DMS53 treated with DMSO at 0.1 percent for 48 hours (cell line): ENCODE data around the gene GFOD2.

ENCODE experiments used
- DNase-seq: peaks from one replicate; lab custom pipeline; 2025; ENCODE audit not compliant: unreplicated experiment; lab: John Stamatoyannopoulos, UW

Gene GFOD2

DNA sequence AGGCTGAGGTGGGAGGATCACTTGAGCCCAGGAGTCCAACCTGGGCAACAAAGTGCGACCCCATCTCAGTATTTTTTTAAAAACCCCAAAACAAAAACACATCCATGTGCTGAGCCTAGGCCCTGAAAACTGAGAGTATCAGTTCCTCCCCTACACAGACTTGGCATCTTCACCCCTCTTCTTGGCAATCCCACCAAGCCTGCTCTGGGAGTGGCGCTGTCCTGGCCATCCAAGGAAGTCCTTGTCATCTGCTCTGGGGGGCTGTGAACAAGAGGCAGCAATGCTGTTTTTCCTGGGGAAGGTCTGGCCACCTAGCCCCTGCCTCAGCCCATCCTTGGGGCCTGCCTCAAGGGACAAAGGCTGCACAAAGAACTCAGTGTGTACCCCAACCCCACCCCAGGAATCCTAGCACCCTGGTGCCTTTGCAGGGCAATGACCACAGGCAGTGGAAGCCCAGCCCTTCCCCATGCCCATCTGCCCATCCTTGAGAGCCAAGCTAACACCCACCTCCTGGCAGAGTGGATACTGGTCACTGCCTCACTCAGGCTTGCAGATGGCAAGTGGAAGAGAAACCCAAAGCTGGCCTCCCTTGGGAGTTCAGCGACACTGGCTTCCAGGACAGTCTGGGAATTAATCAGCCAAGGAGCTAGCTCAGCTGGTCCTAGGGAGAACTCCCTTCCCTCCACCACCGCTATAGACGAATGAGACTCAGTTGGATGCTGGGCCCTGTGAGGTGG lies 14.8 kb upstream of the GFOD2 start:
- no peak for DNase-seq

DNA sequence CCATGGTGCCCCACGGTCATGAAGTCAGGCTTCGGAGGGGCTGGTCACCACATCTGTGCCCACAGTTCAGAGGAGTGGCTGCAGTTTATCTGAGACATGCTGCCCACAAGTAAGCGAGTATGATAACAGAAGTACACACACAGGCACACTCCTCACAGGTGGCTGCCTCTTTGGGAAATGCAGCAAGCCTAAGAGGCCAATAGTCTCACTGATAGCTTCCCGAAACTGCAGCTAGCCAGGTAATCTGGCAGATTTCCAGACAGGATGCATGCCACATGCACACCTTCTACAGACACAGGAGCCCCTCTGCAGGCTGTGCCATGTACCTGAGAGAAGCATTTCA lies 12.6 kb upstream of the GFOD2 start:
- no peak for DNase-seq

DNA sequence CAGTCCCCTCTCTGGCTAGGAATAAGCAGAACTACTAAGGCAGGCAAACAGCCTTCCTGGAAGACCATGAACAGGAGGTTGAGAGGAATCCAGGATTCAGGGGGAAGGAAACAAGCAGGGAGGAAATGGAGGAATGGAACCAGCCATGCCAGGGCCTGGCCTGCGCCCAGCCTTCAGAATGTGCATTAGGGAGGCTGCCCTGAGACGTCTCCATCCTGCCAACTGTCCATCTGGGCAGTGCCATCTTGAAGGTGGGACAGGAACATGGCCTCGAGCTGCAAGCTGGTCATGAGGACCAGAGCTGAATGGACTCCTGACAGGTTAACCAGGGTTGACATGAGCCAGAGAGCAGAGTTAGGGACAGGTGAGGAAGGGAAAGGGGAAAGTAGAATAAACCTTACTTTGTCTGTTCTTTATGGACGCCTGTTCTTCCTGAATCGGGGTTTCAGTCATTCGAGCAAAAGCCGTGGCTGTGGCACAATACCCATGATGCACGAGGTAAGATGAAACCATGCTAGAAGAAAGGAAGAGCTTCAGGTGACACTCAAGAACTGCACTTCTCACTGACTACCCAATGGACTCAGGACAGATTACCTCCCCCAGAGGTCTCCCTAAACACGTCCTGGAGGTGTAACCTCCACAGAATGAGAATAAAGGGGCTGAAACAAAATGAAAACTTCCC lies 12.1 kb upstream of the GFOD2 start:
- DNase-seq = no peak

DNA sequence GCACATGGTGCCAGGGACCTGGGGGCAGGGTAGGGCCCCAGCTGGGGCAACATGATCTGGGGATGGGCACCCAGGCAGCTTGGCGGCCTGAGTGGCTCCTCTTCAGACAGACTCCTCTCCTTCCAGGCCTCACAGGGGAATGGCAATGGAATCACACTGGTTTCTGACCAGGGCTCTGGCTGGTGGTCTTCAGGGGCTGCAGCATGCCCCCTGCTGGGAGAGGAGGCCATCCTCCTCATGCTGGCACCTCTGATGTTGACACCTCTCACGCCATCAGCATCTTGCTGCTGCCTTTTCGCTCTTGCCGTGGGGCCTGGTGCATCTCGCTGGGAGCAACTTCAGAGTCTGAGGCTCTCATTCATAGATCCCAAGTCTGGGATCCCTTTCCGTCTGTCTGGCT lies 11.2 kb upstream of the GFOD2 start:
- no peak for DNase-seq

DNA sequence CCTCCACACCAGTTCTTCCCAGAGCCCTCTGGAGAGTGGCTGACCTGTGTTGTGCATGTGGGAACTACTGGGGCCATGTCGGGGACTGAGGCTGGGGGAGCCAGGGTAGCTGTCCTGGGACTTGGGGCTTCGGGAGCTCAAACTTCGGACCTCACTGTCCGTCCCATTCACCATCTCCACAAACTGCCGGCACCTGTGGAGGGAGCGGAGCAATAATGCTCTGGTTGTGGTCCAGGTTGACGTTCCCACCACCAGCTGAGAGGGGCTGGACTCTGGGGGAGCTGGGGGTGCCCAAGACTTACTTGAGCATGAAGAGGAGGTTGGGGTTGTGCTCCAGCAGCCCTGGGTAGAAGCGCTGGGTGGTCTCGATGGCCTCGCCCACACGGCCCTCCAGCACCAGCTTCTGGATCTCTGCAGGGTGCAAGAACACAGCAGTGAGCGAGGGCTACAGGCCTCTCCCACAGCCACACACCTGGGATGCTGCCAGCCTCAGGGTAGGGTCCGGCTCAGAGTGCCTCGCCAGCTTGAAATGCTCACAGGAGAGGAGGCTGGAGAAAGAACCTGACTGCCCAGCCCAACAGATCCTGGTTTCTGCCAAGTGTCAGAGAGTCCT lies 10.6 kb upstream of the GFOD2 start:
- no peak for DNase-seq

DNA sequence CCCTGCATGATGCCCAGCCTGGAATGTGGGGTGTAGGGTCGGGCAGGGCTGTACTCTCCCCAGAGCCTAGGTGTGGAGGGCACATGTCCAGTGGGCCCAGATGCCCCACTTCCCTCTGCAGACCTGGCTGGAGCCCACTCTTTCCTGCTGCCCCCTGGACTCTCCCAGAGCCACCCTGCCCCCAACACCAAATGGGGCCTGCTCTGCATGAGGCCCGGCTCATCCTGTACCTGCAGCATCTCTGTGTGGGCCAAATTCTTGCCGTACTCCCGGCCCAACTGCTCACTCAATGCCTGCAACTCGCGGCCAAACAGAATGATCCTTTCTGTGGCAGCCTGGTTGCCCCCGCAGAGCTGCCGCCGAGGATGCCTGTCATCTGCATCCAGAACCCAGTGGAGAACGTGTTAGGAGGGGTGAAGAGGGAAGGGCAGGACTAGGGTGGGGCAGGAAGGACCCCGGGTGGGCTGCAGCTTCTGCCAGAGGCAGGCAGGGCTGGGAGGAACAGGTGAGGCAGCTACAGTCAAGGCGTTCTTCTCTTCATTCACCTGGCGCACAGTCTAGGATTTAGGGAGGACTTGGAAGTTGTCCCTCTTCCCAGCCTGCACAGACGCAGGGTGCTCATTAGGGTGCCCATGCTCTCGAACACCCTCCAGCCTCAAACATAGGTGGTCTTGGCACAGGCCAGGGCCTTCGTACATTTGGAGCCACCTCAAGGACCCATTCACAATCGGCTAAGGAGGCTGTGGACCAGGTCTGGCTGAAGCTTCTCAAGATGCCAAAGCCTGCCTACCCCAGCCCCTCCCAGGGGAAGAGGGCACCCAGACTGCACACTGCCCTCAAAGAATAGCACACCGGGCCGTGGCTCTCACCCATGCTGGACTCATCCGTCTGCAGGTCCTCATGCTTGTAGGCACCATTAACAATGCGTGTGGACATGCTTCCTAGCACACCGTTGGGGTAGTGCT lies 8.7 kb upstream of the GFOD2 start:
- DNase-seq = no peak

DNA sequence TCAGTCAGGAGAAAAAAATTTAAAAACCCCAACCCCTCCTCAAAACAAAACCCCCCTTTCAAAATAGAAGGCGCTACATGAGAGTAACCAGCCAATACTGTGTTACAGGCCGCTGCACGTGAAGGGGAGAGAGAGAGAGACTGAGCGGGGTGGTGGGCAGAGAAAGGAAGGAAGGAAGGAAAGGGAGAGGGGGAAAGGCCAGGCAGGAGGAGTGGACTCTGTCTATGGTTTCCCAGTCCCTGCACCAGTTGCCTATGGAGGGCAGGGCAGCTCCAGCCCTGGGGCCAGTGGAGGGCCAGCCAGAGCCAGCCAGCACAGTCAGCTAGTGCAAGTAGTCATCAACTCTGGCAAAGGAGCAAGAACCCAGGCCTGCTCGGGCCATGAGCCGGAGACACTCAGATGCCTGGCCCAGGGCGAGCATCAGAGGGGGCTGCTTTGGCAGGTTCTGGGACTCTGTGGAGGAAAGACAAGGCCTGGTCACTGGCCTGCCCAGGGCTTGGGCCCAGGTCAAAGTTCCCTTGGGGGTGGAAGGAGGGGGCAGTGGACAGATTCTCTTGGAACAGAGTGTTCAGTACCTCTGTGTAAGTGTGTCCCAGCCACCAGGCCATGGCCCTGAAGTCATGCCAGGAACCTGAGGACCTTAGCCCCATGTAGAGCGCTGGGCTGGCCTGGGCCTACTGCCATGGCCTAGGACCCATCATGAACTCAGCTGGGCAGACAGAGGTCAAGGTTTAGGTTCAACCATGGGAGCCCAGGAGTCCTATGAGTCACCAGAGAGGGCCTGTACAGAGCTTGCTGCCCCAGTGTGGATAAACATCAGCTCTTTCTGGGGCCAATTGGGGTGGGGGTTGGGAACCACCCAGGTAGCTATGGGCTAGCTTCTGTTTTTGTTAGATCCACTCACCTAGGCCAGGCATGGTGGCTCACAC lies 7.3 kb upstream of the GFOD2 start:
- DNase-seq = no peak

DNA sequence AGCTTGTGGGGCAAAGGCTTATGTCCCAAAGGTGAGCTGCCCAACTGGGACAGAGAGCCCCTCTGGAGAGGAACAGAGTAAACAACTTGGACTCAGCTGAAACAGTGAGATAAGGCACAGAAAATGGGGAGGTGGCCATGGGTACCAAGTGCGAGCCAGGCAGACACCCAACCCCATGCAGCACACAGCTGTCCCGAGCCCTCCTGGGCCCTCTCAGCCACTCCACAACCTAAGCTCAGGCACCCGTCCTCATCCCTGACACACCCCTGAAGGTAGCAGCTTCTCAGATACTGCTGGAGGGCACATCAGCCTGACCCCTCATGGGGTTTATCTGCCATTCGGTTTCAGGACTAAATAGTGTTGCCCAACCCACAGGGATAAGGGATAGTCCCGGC lies 4.8 kb upstream of the GFOD2 start:
- no peak for DNase-seq

DNA sequence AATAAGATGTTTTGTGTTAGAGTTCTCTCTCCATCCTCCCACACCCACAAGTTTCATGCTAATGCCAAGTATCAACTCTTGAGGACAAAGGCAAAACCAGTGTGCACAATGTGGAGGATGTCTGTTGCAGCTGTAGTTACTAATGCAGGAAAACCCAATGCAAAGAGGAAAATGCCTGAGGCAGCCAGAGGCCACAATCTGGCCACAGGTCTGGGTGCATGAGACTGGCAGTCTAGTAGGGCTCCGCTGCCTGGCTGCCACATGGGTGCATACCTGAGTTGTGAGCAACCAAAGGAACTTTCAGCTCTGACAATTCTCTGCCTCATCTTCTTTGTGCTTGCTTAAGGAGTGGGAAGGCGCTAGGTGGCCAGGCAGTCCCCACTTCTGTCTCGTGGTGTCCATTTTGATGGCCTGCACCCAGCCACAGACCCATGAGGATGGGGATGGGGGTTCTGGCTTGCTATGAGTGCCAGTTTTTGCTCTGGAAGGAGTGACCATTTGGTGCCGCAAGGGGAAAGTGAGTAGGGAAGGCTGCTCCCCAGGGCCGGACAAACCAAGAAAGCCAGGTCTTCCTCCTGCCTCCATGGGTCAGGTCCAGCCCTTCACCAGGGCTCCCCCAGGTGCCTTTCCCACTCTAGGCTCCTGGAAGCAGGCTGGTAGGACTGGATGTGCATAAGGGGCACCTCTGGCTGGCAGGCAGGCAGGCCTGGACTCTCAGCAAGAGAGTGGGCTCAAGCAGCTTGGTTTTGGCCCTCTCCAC lies 4.2 kb upstream of the GFOD2 start:
- no peak for DNase-seq

DNA sequence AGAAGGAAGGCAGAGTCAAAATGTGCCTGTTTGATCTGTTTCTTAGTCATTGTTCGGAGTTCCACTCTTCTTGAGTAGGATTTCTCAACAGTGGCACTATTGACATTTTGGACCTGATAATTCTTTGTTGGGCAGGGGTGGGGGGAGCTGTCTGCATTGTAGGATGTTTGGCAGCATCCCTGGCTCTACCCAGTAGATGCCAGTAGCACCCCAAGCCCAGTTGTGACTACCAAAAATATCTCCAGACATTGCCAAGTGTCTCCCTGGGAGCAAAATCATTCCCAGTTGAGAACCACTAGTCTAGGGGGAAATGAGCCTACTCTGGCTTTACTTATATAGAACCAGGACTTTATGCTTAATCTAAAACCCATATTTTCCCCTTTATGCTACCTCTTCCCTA lies 1.1 kb upstream of the GFOD2 start:
- DNase-seq = no peak

DNA sequence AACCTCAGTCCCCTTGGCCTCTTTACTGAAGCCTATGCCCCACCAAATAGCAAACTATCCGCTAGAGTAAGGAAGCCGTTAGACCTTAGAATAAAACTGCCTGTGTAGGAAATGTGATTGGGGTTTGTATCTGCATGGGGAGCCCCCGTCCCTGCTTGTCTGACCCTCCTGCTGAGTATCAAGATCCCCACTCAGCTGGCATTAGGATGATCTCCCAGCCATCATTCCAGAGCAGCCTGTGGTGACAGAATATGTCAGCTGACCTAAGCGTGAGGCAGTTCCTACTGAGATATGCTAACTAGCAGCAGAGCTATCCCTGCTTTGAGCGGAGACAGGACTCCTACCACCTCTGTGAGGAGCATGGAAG lies 645 bp upstream of the GFOD2 start:
- peak; percentile 5 for DNase-seq

DNA sequence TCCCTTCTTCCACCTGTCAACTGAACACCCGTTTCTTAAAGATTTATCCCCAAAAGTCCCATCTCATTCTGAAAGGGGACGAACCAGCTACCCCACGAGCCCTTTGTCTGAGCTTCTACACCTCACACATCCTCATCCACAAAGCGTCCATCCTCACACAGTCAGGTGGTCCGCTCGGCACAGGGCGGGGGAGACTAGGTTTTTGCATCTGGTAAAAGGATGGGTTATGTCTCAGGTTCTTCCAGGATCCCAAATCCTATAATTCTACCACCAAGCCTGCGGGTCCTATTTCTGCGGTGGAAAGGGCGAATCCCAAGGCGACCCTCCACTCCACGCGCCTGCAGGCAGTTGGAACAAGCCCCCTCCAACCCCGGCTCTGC lies 458 bp downstream of the GFOD2 start:
- no peak for DNase-seq

DNA sequence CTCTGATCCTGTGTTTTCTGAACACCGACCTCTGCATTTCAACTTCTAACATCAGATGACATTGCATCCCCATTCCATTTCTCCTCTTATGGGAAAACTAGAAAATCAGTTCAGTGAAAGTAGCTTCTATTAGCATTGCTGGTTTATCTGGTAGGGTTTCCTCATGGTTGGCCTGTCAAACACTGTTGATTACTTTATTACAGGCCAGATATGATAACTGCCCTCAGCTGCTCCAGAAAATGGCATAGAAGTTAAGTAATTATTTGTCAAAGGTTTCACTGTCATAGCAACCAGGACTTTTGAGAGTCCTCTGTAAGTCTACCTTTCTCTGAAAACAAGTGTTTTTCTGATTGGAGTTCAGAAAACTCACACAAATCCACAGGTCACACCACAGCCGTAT lies 3.0 kb downstream of the GFOD2 start:
- DNase-seq = no peak

DNA sequence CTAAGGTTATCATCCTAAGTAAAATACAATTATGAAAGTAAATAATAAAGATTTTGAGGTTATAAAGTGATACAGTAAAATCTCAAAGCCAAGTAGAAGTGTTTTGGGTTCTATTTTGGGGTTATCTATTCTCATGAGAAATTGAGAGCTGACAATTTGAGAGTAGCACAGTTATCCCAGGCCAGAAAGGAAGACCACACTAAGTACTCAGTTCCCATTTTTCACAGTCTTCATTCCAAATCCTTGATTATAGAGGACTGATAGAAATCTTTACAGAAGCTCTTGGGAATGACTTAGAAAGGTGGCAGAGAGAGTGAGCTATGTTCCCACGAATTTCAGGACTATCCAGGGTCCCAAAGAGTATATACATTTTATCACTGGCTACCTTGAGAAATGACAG lies 4.6 kb downstream of the GFOD2 start:
- DNase-seq = no peak

DNA sequence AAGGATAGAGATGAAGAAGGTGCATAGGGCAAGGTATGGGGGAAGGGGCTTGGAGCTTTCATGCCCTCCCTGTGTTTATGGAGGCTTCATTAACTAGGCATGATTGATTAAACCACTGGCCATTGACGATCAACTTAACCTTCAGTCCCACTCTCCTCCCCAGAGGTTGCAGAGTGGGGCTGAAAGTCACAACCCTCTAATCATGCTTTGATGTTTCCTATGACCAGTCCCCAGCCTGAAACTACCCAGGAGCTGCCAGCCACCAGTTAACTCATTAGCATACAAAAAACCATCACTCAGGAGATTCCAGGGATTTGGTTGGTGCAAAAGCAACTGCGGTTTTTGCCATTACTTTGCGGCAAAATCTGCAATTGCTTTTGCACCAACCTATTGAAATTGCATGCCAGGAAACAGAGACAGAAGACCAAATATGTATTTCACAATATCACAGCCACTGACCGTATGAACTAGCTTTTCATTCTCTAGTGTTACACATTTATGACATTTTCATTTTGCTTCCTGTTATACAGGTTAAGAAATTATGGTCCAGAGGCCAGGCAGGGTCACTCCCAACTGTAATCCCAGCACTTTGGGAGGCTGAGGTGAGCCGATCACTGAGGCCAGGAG lies 5.4 kb downstream of the GFOD2 start:
- DNase-seq = no peak

DNA sequence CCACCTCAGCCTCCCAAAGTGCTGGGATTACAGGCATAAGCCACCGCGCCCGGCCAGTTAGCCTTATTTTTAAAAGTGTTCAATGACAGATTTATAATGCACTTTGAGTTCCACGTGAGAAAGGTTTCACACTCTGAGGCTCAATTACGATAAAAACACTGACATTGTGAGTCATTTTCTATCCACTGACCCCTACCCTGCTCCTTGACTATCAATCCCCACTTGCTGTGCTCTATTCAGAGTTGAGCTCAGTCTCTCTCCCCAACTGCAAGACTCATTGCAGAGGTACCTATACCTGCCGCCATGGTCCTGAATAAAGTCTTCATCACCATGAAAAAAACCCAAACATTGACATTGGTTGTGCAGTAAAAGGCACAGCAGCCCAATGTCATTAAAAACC lies 8.5 kb downstream of the GFOD2 start:
- no peak for DNase-seq

DNA sequence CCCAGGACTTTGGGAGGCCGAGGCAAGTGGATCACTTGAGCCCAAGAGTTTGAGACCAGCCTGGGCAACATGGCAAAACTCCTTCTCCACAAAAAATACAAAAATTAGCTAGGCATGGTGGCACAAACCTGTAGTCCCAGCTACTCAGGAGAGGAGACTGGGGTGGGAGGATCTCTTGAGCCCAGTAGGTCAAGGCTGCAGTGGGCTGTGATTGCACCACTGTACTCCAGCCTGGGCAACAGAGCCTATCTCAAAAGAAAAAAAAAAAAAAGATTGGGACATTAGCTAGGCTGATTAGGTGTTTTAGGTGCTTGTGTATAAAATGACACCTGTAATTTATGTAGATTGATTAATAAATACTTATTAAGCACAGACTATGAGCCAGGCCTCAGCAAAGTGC lies 10.1 kb downstream of the GFOD2 start:
- no peak for DNase-seq

DNA sequence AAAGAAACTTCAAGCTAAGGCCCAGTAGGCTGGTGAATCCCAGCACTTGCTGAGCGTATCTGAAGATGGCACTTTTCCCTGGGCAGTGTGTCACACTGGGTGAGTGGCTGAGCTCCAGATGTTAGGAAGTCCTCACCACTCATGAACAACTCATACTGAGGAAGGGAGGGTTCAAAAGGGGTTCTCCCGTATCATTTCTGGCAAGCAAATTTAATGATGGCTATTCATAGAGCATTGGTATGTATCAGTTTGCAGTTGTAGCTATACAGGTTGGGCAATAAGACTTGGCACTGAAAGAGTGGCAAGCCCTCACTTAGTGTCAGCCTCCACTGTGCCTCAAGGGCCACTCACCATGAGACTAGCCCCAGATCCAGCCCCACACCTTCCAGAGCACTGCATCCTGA lies 10.7 kb downstream of the GFOD2 start:
- no peak for DNase-seq

DNA sequence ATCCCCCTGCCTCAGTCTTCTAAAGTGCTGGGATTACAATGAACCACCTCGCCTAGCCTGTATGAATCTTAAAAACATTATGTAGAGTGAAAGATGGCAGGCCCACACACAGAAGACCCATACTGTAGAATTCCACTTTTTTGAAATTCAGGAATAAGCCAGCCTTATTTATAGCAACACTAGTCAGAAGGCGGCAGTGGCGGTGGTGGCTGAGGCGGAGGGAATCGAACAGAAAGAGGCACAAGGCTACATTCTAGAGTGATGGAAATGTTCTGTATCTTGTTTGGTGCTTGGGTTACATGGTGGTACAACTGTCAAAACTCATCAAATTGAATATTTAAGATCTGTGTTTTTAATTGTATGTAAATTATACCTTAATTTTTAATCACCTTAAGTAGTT lies 11.3 kb downstream of the GFOD2 start:
- DNase-seq = no peak
